PC-9 (cell line): ENCODE results near the gene NOS1.

Experiments used
- EZH2 ChIP-seq: fragments of 200-600 bp; sonication (generic); IDR thresholded peaks from 2 replicates; pipeline ENCODE4 v1.8.0; 2017; ENCODE audit warnings: antibody characterized with exemption, low read depth
- TF ChIP-seq, protein P1 (sequence below): fragments of 200-600 bp; sonication (generic); conservative IDR thresholded peaks from 2 replicates; pipeline ENCODE4 v1.6.1; 2017; ENCODE audit warnings: mixed run types, antibody characterized with exemption, mild to moderate bottlenecking, moderate library complexity

DNA sequence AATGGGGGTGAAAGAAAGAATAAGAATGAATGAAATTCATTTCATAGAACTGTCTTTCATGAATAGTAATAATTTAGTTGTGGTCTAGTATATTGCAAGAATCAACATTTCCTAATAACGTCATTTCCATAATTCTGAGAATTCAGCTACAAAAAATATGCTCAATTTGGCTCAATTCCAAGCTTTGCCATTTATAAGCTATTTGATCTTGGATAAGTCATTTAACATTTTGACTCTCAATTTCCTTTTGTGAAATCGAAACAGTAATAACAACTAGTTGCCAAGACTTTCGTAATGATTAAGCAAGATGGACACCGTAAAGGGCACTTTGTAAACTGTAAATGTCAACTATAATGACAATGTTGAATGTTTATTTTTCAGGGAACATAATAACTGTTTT is 18.1 kb downstream of the NOS1 start:
- TF ChIP-seq EZH2: no peak
- TF ChIP-seq, protein P1, sequence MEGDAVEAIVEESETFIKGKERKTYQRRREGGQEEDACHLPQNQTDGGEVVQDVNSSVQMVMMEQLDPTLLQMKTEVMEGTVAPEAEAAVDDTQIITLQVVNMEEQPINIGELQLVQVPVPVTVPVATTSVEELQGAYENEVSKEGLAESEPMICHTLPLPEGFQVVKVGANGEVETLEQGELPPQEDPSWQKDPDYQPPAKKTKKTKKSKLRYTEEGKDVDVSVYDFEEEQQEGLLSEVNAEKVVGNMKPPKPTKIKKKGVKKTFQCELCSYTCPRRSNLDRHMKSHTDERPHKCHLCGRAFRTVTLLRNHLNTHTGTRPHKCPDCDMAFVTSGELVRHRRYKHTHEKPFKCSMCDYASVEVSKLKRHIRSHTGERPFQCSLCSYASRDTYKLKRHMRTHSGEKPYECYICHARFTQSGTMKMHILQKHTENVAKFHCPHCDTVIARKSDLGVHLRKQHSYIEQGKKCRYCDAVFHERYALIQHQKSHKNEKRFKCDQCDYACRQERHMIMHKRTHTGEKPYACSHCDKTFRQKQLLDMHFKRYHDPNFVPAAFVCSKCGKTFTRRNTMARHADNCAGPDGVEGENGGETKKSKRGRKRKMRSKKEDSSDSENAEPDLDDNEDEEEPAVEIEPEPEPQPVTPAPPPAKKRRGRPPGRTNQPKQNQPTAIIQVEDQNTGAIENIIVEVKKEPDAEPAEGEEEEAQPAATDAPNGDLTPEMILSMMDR: no peak
